Aorta (tissue), 5 donors: ENCODE data around the gene C8B. TPM values are rescaled to one million over a fixed set of nuclear protein-coding genes. Genes with fewer than 3 reads are reported as not detected.

ENCODE experiments used
- ATAC-seq: fragments of 200-7000 bp; cut with Tn5 transposase; one replicate; pipeline ENCODE4 v1.9.1; 2022; ENCODE audit warnings: moderate library complexity; ENCODE audit not compliant: low FRiP score
- DNase-seq, 2 donors: peaks; one replicate each; pipeline ENCODE4 v3.0.0-alpha.2; 2020
- H3K27ac ChIP-seq, 2 donors: one replicate each; pipeline ENCODE4 v1.5.1; 2013; ENCODE audit warnings: low read length in 2 of 2, mild to moderate bottlenecking in 2 of 2, moderate library complexity in 2 of 2, control low read depth in 1 of 2, inconsistent platforms in 1 of 2, low read depth in 1 of 2
- H3K27me3 ChIP-seq, 2 donors: one replicate each; pipeline ENCODE4 v1.6.1; 2013; ENCODE audit warnings: control low read depth in 1 of 2, low read length in 1 of 2, mild to moderate bottlenecking in 1 of 2, moderate library complexity in 1 of 2; ENCODE audit not compliant: insufficient read depth in 2 of 2, control insufficient read depth in 1 of 2
- H3K36me3 ChIP-seq, 2 donors: one replicate each; pipeline ENCODE4 v1.6.1; 2013; ENCODE audit warnings: control low read depth in 1 of 2, low read length in 1 of 2, mild to moderate bottlenecking in 1 of 2; ENCODE audit not compliant: insufficient read depth in 2 of 2, control insufficient read depth in 1 of 2
- H3K4me1 ChIP-seq, 2 donors: one replicate each; pipeline ENCODE4 v1.6.1; 2013; ENCODE audit warnings: low read length in 2 of 2, control low read depth in 1 of 2, mild to moderate bottlenecking in 1 of 2, moderate library complexity in 1 of 2; ENCODE audit not compliant: insufficient read depth in 2 of 2, control insufficient read depth in 1 of 2
- H3K4me3 ChIP-seq, 2 donors: one replicate each; pipeline ENCODE4 v1.5.1; 2013; ENCODE audit warnings: low read length in 2 of 2, control low read depth in 1 of 2, mild to moderate bottlenecking in 1 of 2
- H3K9me3 ChIP-seq: one replicate; pipeline ENCODE4 v1.6.1; 2013; ENCODE audit warnings: mild to moderate bottlenecking, low read length; ENCODE audit not compliant: control insufficient read depth
- WGBS, 2 donors: extraction: QIAGEN DNeasy Blood & Tissue Kit; methylation state at CpG; one replicate each; pipeline ENCODE4 v1.1.7; 2013; 5-methylcytosine and 5-hydroxymethylcytosine counted together
- intact Hi-C, 2 donors: fragments of 100-400 bp; cut with DNase I; formaldehyde crosslinking; loops; one replicate each; pipeline versions ENCODE4 v1.14.2 to v1.15.0; 2022
- polyA plus RNA-seq, 2 donors: library from polyadenylated mRNA; stranded (reverse); fragments of 200-250 nt; gene quantifications; one replicate each; pipeline ENCODE4 v1.2.3, GENCODE V29; 2013
- total RNA-seq, 2 donors: library from RNA; stranded (reverse); fragmentation: NEBNext Ultra II Directional; extraction: Animal tissue kit (Norgen Biotek cat#: 25700); gene quantifications; one replicate each; pipeline ENCODE4 v1.2.1, GENCODE V29; 2021
- donor health status: healthy with polysubstance abuse.
- donor health status: Bipolar disorder and iron deficiency.
- donor health status: DM: no; HTN: no; CAD: no.
- donor health status: DM: no; HTN: no; CAD: no.
- donor health status: DM: yes; HTN: yes; CAD: no.

The C8B gene
- total and polyA plus RNA-seq, 4 donors = not detected

GRCh38 chr1:56953386-56953785, 12.4 kb downstream of the C8B start:
- WGBS, 2 donors = 53 to 60% methylated on average over 5 of the region's 5 CpGs
- DNase-seq = no peak
- Histone ChIP-seq H3K4me3 (no peak overlapping the region), H3K4me1 (no peaks in the 10 kb centered on the region), H3K27ac (no peak overlapping the region), H3K9me3 (no peaks in the 10 kb centered on the region), H3K36me3 (no peaks in the 10 kb centered on the region), H3K27me3 (no peaks in the 10 kb centered on the region)
- ATAC-seq = no peak
- intact Hi-C loops = no loop called here

- no peak for ATAC-seq
- 84% methylated on average over 8 of the region's 8 CpGs for WGBS, 2 donors
Observed at GRCh38 chr1:56952501-56952900, 13.3 kb downstream of the C8B start.

GRCh38 chr1:56948403-56949023, 17.3 kb downstream of the C8B start:
- Histone ChIP-seq H3K27ac (no peak overlapping the region), H3K27me3 (no peaks in the 10 kb centered on the region), H3K4me3 (no peak overlapping the region), H3K4me1 (no peaks in the 10 kb centered on the region), H3K9me3 (no peaks in the 10 kb centered on the region), H3K36me3 (no peaks in the 10 kb centered on the region)
- ATAC-seq = no peak
- 73 to 76% methylated on average over 1 of the region's 1 CpG for WGBS, 2 donors
- DNase-seq = no peak
- intact Hi-C loops = loop anchor here in 1 of 2 donors (10.0 kb wide), 1 partner anchor 76 kb away; no protein-coding TSS in a partner anchor

More at GRCh38 chr1:56952501-56952900, 13.3 kb downstream of the C8B start:
- Histone ChIP-seq H3K9me3 (no peaks in the 10 kb centered on the region), H3K4me3 (no peak overlapping the region), H3K27me3 (no peaks in the 10 kb centered on the region), H3K36me3 (no peaks in the 10 kb centered on the region), H3K4me1 (no peaks in the 10 kb centered on the region), H3K27ac (no peak overlapping the region)
- intact Hi-C loops = no loop called here
- no peak for DNase-seq

GRCh38 chr1:56940039-56940438, 25.8 kb downstream of the C8B start:
- intact Hi-C loops = loop anchor here in 1 of 2 donors (10.0 kb wide), 1 partner anchor 85 kb away; no protein-coding TSS in a partner anchor
- no peak overlapping the region for H3K27ac ChIP-seq
- H3K4me3 ChIP-seq = no peak overlapping the region
- 38 to 93% methylated on average over 1 of the region's 1 CpG for WGBS, 2 donors
- DNase-seq = no peak
- H3K4me1 ChIP-seq = no peaks in the 10 kb centered on the region
- no peaks in the 10 kb centered on the region for H3K36me3 ChIP-seq
- ATAC-seq = no peak
- no peaks in the 10 kb centered on the region for H3K9me3 ChIP-seq
- peaks cover 0 to 2% of the 10 kb centered on the region in 2 donors for H3K27me3 ChIP-seq

GRCh38 chr1:56939209-56939608, 26.6 kb downstream of the C8B start:
- intact Hi-C loops = no loop called here
- Histone ChIP-seq H3K27me3 (peaks cover 0 to 2% of the 10 kb centered on the region in 2 donors), H3K4me3 (no peak overlapping the region), H3K27ac (no peak overlapping the region), H3K9me3 (no peaks in the 10 kb centered on the region), H3K36me3 (no peaks in the 10 kb centered on the region), H3K4me1 (no peaks in the 10 kb centered on the region)
- 81 to 82% methylated on average over 2 of the region's 2 CpGs for WGBS, 2 donors
- ATAC-seq = no peak
- no peak for DNase-seq

- WGBS, 2 donors = 93 to 95% methylated on average over 2 of the region's 2 CpGs
- intact Hi-C loops = no loop called here
- ATAC-seq = no peak
Observed at GRCh38 chr1:56938646-56939045, 27.2 kb downstream of the C8B start.

GRCh38 chr1:56934430-56935060, 31.3 kb downstream of the C8B start:
- no peaks in the 10 kb centered on the region for H3K9me3 ChIP-seq
- no peak overlapping the region for H3K4me3 ChIP-seq
- ATAC-seq = no peak
- no peak for DNase-seq
- H3K27me3 ChIP-seq = peaks cover 0 to 2% of the 10 kb centered on the region in 2 donors
- H3K36me3 ChIP-seq = no peaks in the 10 kb centered on the region
- no peaks in the 10 kb centered on the region for H3K4me1 ChIP-seq
- H3K27ac ChIP-seq = no peak overlapping the region
- intact Hi-C loops = no loop called here
- 3 to 12% methylated on average over 1 of the region's 1 CpG for WGBS, 2 donors

More at GRCh38 chr1:56938646-56939045, 27.2 kb downstream of the C8B start:
- H3K4me3 ChIP-seq = no peak overlapping the region
- no peaks in the 10 kb centered on the region for H3K4me1 ChIP-seq
- H3K27me3 ChIP-seq = peaks cover 0 to 2% of the 10 kb centered on the region in 2 donors
- DNase-seq = no peak
- no peaks in the 10 kb centered on the region for H3K36me3 ChIP-seq
- no peaks in the 10 kb centered on the region for H3K9me3 ChIP-seq
- no peak overlapping the region for H3K27ac ChIP-seq

- H3K9me3 ChIP-seq = peaks cover 2% of the 10 kb centered on the region
- WGBS, 2 donors = 41 to 59% methylated on average over 2 of the region's 2 CpGs
- H3K27ac ChIP-seq = no peak overlapping the region
- no peak overlapping the region for H3K4me3 ChIP-seq
- no peaks in the 10 kb centered on the region for H3K27me3 ChIP-seq
- ATAC-seq (no peak), DNase-seq (no peak)
- intact Hi-C loops = no loop called here
- H3K36me3 ChIP-seq = no peaks in the 10 kb centered on the region
- no peaks in the 10 kb centered on the region for H3K4me1 ChIP-seq
Observed at GRCh38 chr1:56933606-56934005, 32.2 kb downstream of the C8B start.

GRCh38 chr1:56933161-56933560, 32.7 kb downstream of the C8B start:
- Histone ChIP-seq H3K27me3 (no peaks in the 10 kb centered on the region), H3K27ac (no peak overlapping the region), H3K4me3 (no peak overlapping the region), H3K4me1 (no peaks in the 10 kb centered on the region), H3K36me3 (no peaks in the 10 kb centered on the region), H3K9me3 (peaks cover 2% of the 10 kb centered on the region)
- DNase-seq = no peak
- no peak for ATAC-seq
- 71 to 78% methylated on average over 2 of the region's 2 CpGs for WGBS, 2 donors
- intact Hi-C loops = no loop called here
